ENCODE measurements around the gene C16orf74. TPM values are rescaled to one million over a fixed set of nuclear protein-coding genes. Genes with fewer than 3 reads are reported as not detected.

Gene C16orf74
- polyA plus RNA-seq, 2 of the 4 experiments (the other 2 are of a cell fraction) = 3.8 to 9.1 TPM

GRCh38 chr16:85662976-85663830 is 87.7 kb downstream of the C16orf74 start:
- no peak overlapping the region for H3K27ac ChIP-seq
- WGBS (ENCODE audit: missing lambda C conversion rate) = 95% methylated on average over 38 of the region's 38 CpGs
- no peak for ATAC-seq
- H3K9me3 ChIP-seq = no peaks in the 10 kb centered on the region
- no peak for DNase-seq (ENCODE audit: low read depth in 1 of 2, low spot score in 1 of 2)
- no peak overlapping the region for H3K4me2 ChIP-seq
- H3K4me3 ChIP-seq = no peak overlapping the region
- no peak for TF ChIP-seq SMC3 (IDR thresholded peaks at IDR 0.05)
- no peak for TF ChIP-seq PBX3 (IDR thresholded peaks at IDR 0.05)
- TF ChIP-seq TP53 (CRISPR knock-in tag; IDR thresholded peaks at IDR 0.05) = no peak
- no peak for TF ChIP-seq HEYL (CRISPR knock-in tag; IDR thresholded peaks at IDR 0.05)
- TF ChIP-seq CHD4 (IDR thresholded peaks at IDR 0.05; ENCODE audit: borderline replicate concordance) = no peak
- TF ChIP-seq RAD21 (conservative IDR thresholded peaks at IDR 0.05 in 1 of 2, IDR thresholded peaks at IDR 0.05 in 1 of 2) = no peak
- TF ChIP-seq RFX5 (IDR thresholded peaks at IDR 0.05) = no peak
- TF ChIP-seq POLR2A (IDR thresholded peaks at IDR 0.05; ENCODE audit: low read length) = no peak
- FAIRE-seq = no peak
- POLR2A ChIA-PET = no interaction called here
- CTCF ChIA-PET = interaction anchor here (1.4 to 9.4 kb wide), 3 partner anchors 13 to 55 kb away, joined by 3 to 96 read pairs (median 41); no protein-coding TSS in a partner anchor
- H3K4me1 ChIP-seq = no peaks in the 10 kb centered on the region

- H3K4me1 ChIP-seq = no peaks in the 10 kb centered on the region
- no peak overlapping the region for H3K4me2 ChIP-seq
- WGBS (ENCODE audit: missing lambda C conversion rate) = 83% methylated on average over 2 of the region's 3 CpGs
- DNase-seq (ENCODE audit: low read depth in 1 of 2, low spot score in 1 of 2) (no peak), ATAC-seq (no peak), FAIRE-seq (no peak)
- POLR2A ChIA-PET = no interaction called here
- no peak overlapping the region for H3K27ac ChIP-seq
- CTCF ChIA-PET = interaction anchor here (1.4 to 9.4 kb wide), 3 partner anchors 13 to 55 kb away, joined by 3 to 96 read pairs (median 41); no protein-coding TSS in a partner anchor
- no peak overlapping the region for H3K4me3 ChIP-seq
- no peaks in the 10 kb centered on the region for H3K9me3 ChIP-seq
- no peak for TF ChIP-seq ZC3H11A (IDR thresholded peaks at IDR 0.05)
- no peak for TF ChIP-seq TFCP2L1 (CRISPR knock-in tag; IDR thresholded peaks at IDR 0.05)
- no peak for TF ChIP-seq SMC3 (IDR thresholded peaks at IDR 0.05)
- TF ChIP-seq HEYL (CRISPR knock-in tag; IDR thresholded peaks at IDR 0.05) = no peak
- no peak for TF ChIP-seq PHF8 (IDR thresholded peaks at IDR 0.05; ENCODE audit: borderline replicate concordance, low read depth)
- no peak for TF ChIP-seq ZFP36 (IDR thresholded peaks at IDR 0.05; ENCODE audit: borderline replicate concordance, partially characterized antibody)
- TF ChIP-seq CBX2 (IDR thresholded peaks at IDR 0.05; ENCODE audit: borderline replicate concordance, low read depth) = no peak
- no peak for TF ChIP-seq JUNB (IDR thresholded peaks at IDR 0.05)
- TF ChIP-seq HES2 (IDR thresholded peaks at IDR 0.05) = no peak
- TF ChIP-seq SREBF2 (IDR thresholded peaks at IDR 0.05) = no peak
- TF ChIP-seq NFE2L2 (conservative IDR thresholded peaks at IDR 0.05; ENCODE audit: low read length) = no peak
- TF ChIP-seq EHMT2 (IDR thresholded peaks at IDR 0.05; ENCODE audit: low read depth) = no peak
- TF ChIP-seq MAFK (IDR thresholded peaks at IDR 0.05; ENCODE audit: partially characterized antibody) = no peak
- no peak for TF ChIP-seq HOXA7 (CRISPR knock-in tag; IDR thresholded peaks at IDR 0.05)
- no peak for TF ChIP-seq KDM5A (IDR thresholded peaks at IDR 0.05)
- no peak for TF ChIP-seq CEBPB (IDR thresholded peaks at IDR 0.05)
- no peak for TF ChIP-seq ATOH8 (CRISPR knock-in tag; IDR thresholded peaks at IDR 0.05; ENCODE audit: low read depth)
- no peak for TF ChIP-seq EP300 (IDR thresholded peaks at IDR 0.05)
These were observed 88.4 kb downstream of the C16orf74 start for GRCh38 chr16:85662482-85662812.
